K562 (cell line): Measurements from ENCODE around the gene ANO3. TPM values are rescaled to one million over a fixed set of nuclear protein-coding genes. Genes with fewer than 3 reads are reported as not detected.

Source experiments
- ATAC-seq: fragments of 200-7000 bp; cut with Tn5 transposase; 3 replicates; pipeline ENCODE4 v1.9.1; 2020; ENCODE audit warnings: moderate library complexity
- BruUV-seq: library from RNA; stranded (reverse); fragments of 400-500 nt; replicated peaks from 2 replicates; lab custom pipeline; 2021; lab: Mats Ljungman, UMichigan
- CTCF ChIA-PET: fragments of 300-600 bp; formaldehyde crosslinking; extraction: SDS; loops from one replicate; lab custom pipeline; 2021; ENCODE audit warnings: low intra/inter-chr PET ratio; lab: Yijun Ruan, JAX
- POLR2A ChIA-PET: fragments of 300-600, 350-650 bp; sonication (Branson Sonifier 250); formaldehyde crosslinking; extraction: SDS; loops from one replicate; lab custom pipeline; 2021; ENCODE audit warnings: antibody characterized with exemption, inconsistent platforms; lab: Yijun Ruan, JAX
- DNase-seq, 4 experiments: peaks; one replicate each; pipeline versions ENCODE4 v3.0.0 to v3.0.0-alpha.2; 2011 to 2018; ENCODE audit warnings: low spot score in 3 of 4, mixed read lengths in 3 of 4; ENCODE audit errors: extremely low read depth in 1 of 4
- FAIRE-seq: peaks from 2 replicates; lab custom pipeline; 2011; peaks lifted over from hg19 to GRCh38; lab: Jason Lieb, UNC
- H2AFZ ChIP-seq: 2 replicates; pipeline ENCODE4 v1.6.0; 2011; ENCODE audit warnings: low read depth, low read length, control low read depth, inconsistent platforms
- H3K27ac ChIP-seq: fragments of 200-600 bp; 3 replicates; pipeline ENCODE4 v1.8.0; 2011; ENCODE audit warnings: low read depth, mild to moderate bottlenecking, control low read depth, inconsistent platforms, low read length, moderate library complexity, mixed read lengths; ENCODE audit errors: extremely low read depth
- H3K27me3 ChIP-seq, 2 experiments: fragments of 300-600 bp in 1 of 2; 2 replicates in 1 of 2; 3 replicates in 1 of 2; pipeline versions ENCODE4 v1.6.0 to v1.8.0; 2011; ENCODE audit warnings: inconsistent platforms in 2 of 2, low read length in 2 of 2, mild to moderate bottlenecking in 1 of 2, mixed read lengths in 1 of 2, moderate library complexity in 1 of 2; ENCODE audit not compliant: control insufficient read depth in 2 of 2, insufficient read depth in 2 of 2
- H3K36me3 ChIP-seq: fragments of 300-600 bp; 3 replicates; pipeline ENCODE4 v1.8.0; 2011; ENCODE audit warnings: mild to moderate bottlenecking, low read length, inconsistent platforms; ENCODE audit not compliant: control insufficient read depth, insufficient read depth
- H3K4me1 ChIP-seq, 2 experiments: fragments of 200-600 bp in 1 of 2; replicated peaks in 1 of 2; 2 replicates in 1 of 2; 3 replicates in 1 of 2; pipeline versions ENCODE4 v1.5.1 to v1.8.0; 2011; ENCODE audit warnings: inconsistent platforms in 2 of 2, low read length in 2 of 2, mild to moderate bottlenecking in 1 of 2, mixed read lengths in 1 of 2, moderate library complexity in 1 of 2; ENCODE audit not compliant: control insufficient read depth in 2 of 2, insufficient read depth in 2 of 2
- H3K4me2 ChIP-seq: 2 replicates; pipeline ENCODE4 v1.6.1; 2011; ENCODE audit warnings: low read length, control low read depth, inconsistent platforms, mixed read lengths; ENCODE audit not compliant: insufficient read depth
- H3K4me3 ChIP-seq: fragments of 200-600 bp; sonication (generic), shearing (Covaris generic); 2 replicates; pipeline ENCODE4 v1.5.1; 2016; ENCODE audit warnings: control low read depth, inconsistent platforms
- H3K79me2 ChIP-seq: fragments of 200-600 bp; 3 replicates; pipeline ENCODE4 v1.8.0; 2011; ENCODE audit warnings: low read length, inconsistent platforms; ENCODE audit not compliant: control insufficient read depth, insufficient read depth
- H3K9ac ChIP-seq, 2 experiments: 2 replicates each; pipeline versions ENCODE4 v1.6.0 to v1.6.1; 2011; ENCODE audit warnings: low read depth in 2 of 2, low read length in 2 of 2, control low read depth in 1 of 2, inconsistent platforms in 1 of 2, mild to moderate bottlenecking in 1 of 2, mixed read lengths in 1 of 2; ENCODE audit not compliant: insufficient read depth in 1 of 2
- H3K9me1 ChIP-seq: one replicate; pipeline ENCODE4 v1.6.0; 2011; ENCODE audit warnings: inconsistent platforms, mild to moderate bottlenecking, low read length, moderate library complexity; ENCODE audit not compliant: control insufficient read depth, insufficient read depth
- H3K9me3 ChIP-seq: replicated peaks from 2 replicates; pipeline ENCODE4 v1.5.1; 2011; ENCODE audit warnings: low read depth, low read length, inconsistent platforms; ENCODE audit not compliant: control insufficient read depth, insufficient read depth
- H4K20me1 ChIP-seq: replicated peaks from 2 replicates; pipeline ENCODE4 v1.6.1; 2011; ENCODE audit warnings: low read length, inconsistent platforms, mixed read lengths; ENCODE audit not compliant: control insufficient read depth, insufficient read depth
- TBP ChIP-seq: optimal IDR thresholded peaks from 2 replicates; pipeline ENCODE3; 2011; ENCODE audit warnings: low read depth, low read length, improper control_type of control experiment
- TRIM28 ChIP-seq: fragments of 450-650 bp; IDR thresholded peaks from 2 replicates; pipeline ENCODE4 v1.6.1; 2017
- ZKSCAN8 ChIP-seq: fragments of 200-800 bp; sonication (Bioruptor generic); IDR thresholded peaks from 2 replicates; pipeline ENCODE4 v1.6.1; 2016; ENCODE audit warnings: missing genetic modification characterization, missing compliant biosample characterization
- WGBS: fragments of 100-300 bp; shearing (Covaris generic); methylation state at CpG from one replicate; pipeline ENCODE4 v1.1.6; 2016; ENCODE audit warnings: low coverage, mixed read lengths; ENCODE audit not compliant: insufficient coverage; ENCODE audit errors: missing lambda C conversion rate; 5-methylcytosine and 5-hydroxymethylcytosine counted together
- in situ Hi-C: fragments of 300-500 bp; cut with MboI; formaldehyde crosslinking; loops from 4 replicates; pipeline ENCODE4 v1.15.0; 2018; ENCODE audit warnings: inconsistent platforms, mixed read lengths
- intact Hi-C: fragments of 100-400 bp; cut with micrococcal nuclease; formaldehyde crosslinking; loops from 2 replicates; pipeline ENCODE4 v1.14.2; 2022
- polyA plus RNA-seq, 8 experiments: library from polyadenylated mRNA; depleted of rRNA in 4 of 8; stranded (reverse) in 5 of 8; unstranded in 3 of 8; fragments of >200 nt; fragmentation: Nextera tagmentation in 2 of 8; fragmentation: Illumina TruSeq in 1 of 8; extraction: Ambion mirVana in 2 of 8; extraction: Trizol in 1 of 8; gene quantifications; 2 replicates each; pipeline versions ENCODE4 v1.2.1 to v1.2.3, GENCODE V29; 2011 to 2014; ENCODE audit warnings: inconsistent platforms in 1 of 8, missing spikeins in 1 of 8
- total RNA-seq, 7 experiments: library from RNA; depleted of rRNA in 6 of 7; stranded (reverse); fragments of >200 nt in 6 of 7; fragmentation: Illumina TruSeq in 2 of 7; extraction: Trizol in 2 of 7; gene quantifications; 2 replicates each; pipeline versions ENCODE4 v1.2.1 to v1.2.3, GENCODE V29; 2011 to 2021; ENCODE audit warnings: low replicate concordance in 1 of 7
- TF ChIP-seq, protein P1 (sequence below): IDR thresholded peaks from 2 replicates; pipeline ENCODE4 v1.6.1; 2011; ENCODE audit warnings: borderline replicate concordance, low read depth, mild to moderate bottlenecking, moderate library complexity, low read length; ENCODE audit not compliant: insufficient read depth, poor library complexity, severe bottlenecking

ANO3 gene
- total and polyA plus RNA-seq, 9 of the 15 experiments (the other 6 are each of a cell fraction or from before 2014, with no cell fraction given), result 0.01 to 0.13 (median 0.04) TPM; not detected in 1

DNA sequence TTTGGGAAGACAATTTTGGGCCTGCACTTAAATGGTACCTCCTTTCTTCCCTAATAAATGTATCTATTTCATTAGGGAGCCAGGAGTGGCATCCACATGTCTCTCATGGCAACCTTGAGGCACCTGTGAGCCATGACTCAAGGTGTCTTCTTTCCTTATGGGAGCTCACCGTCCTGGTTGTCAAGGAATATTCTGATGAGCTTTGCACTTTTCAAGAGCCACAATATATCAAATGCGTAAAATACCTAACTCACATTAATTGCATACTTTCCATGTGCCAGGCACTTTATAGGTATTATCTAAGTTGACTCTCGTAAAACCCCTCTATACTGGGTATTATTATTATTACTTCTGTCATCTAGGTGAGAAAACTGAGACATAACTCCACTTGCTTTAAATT is 207.6 kb downstream of the ANO3 start (continued):
- TF ChIP-seq, protein P1, sequence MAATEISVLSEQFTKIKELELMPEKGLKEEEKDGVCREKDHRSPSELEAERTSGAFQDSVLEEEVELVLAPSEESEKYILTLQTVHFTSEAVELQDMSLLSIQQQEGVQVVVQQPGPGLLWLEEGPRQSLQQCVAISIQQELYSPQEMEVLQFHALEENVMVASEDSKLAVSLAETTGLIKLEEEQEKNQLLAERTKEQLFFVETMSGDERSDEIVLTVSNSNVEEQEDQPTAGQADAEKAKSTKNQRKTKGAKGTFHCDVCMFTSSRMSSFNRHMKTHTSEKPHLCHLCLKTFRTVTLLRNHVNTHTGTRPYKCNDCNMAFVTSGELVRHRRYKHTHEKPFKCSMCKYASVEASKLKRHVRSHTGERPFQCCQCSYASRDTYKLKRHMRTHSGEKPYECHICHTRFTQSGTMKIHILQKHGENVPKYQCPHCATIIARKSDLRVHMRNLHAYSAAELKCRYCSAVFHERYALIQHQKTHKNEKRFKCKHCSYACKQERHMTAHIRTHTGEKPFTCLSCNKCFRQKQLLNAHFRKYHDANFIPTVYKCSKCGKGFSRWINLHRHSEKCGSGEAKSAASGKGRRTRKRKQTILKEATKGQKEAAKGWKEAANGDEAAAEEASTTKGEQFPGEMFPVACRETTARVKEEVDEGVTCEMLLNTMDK, result no peak
- no peak for TF ChIP-seq TBP
- no peak for TF ChIP-seq ZKSCAN8

DNA sequence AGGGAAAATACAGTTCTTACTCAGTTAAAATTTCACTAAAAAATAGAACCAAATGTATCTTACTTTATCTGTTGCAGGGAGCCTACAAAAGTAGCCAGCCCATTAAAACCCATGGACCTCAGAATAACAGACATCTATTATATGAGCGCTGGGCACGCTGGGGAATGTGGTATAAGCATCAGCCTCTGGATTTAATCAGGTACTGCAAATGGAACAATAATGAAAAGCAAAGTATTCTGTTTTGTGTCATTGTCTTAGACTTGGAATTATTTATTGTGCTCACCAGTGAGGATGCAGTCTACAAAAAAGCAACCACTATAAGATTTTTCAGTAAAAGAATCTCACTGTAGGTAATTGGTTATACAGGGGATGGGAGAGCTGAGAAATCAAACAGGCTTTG is 209.9 kb downstream of the ANO3 start:
- Histone ChIP-seq H3K27me3 (no peaks in the 10 kb centered on the region), H3K4me3 (no peak overlapping the region), H3K79me2 (no peaks in the 10 kb centered on the region), H3K9me1 (no peaks in the 10 kb centered on the region), H4K20me1 (no peaks in the 10 kb centered on the region), H3K27ac (no peak overlapping the region), H3K4me1 (no peaks in the 10 kb centered on the region), H3K36me3 (no peaks in the 10 kb centered on the region), H2AFZ (no peak overlapping the region), H3K9me3 (no peaks in the 10 kb centered on the region; the same call in 1 of the 2 replicates), H3K4me2 (no peak overlapping the region), H3K9ac (no peak overlapping the region)
- ChIA-PET CTCF (no interaction called here), POLR2A (no interaction called here)
- TF ChIP-seq TRIM28, result no peak
- WGBS, result 0% methylated on average over 2 of the region's 2 CpGs
- BruUV-seq, result no TSS peak
- DNase-seq, result no peak
- no peak for FAIRE-seq
- in situ Hi-C loops (no loop called here), intact Hi-C loops (no loop called here)
- no peak for ATAC-seq
